TTC549 (cell line): ENCODE data around the gene GLO1.
"Not testable (repeated sequence)": the region's sequence is repeated elsewhere in the genome, so short reads cannot be mapped to it uniquely, and the experiment has no call there.

Experiments used
- FAIRE-seq: peaks from 2 replicates; lab custom pipeline; 2012; peaks lifted over from hg19 to GRCh38; lab: Jason Lieb, UNC

Gene GLO1

GRCh38 chr6:38705924-38706323 is 3.0 kb upstream of the GLO1 start:
- FAIRE-seq = no peak

- no peak for FAIRE-seq
Observed at GRCh38 chr6:38703949-38704590, 1.1 kb upstream of the GLO1 start.

- no peak for FAIRE-seq
Observed at GRCh38 chr6:38701551-38701950, 1.4 kb downstream of the GLO1 start.

- not testable (repeated sequence) for FAIRE-seq
Observed at GRCh38 chr6:38699702-38700101, 3.2 kb downstream of the GLO1 start.

- FAIRE-seq = no peak
Observed at GRCh38 chr6:38697846-38698245, 5.1 kb downstream of the GLO1 start.

- no peak for FAIRE-seq
Observed at GRCh38 chr6:38696345-38696744, 6.6 kb downstream of the GLO1 start.

- FAIRE-seq = no peak
Observed at GRCh38 chr6:38695933-38696332, 7.0 kb downstream of the GLO1 start.

GRCh38 chr6:38695227-38695900 is 7.6 kb downstream of the GLO1 start:
- FAIRE-seq = no peak

GRCh38 chr6:38688579-38689087 is 14.3 kb downstream of the GLO1 start:
- FAIRE-seq = no peak

- FAIRE-seq = no peak
Observed at GRCh38 chr6:38687549-38687948, 15.4 kb downstream of the GLO1 start.

- FAIRE-seq = no peak
Observed at GRCh38 chr6:38687043-38687353, 15.9 kb downstream of the GLO1 start.

- FAIRE-seq = no peak
Observed at GRCh38 chr6:38686270-38687042, 16.5 kb downstream of the GLO1 start.

GRCh38 chr6:38684904-38685303 is 18.0 kb downstream of the GLO1 start:
- FAIRE-seq = no peak

- FAIRE-seq = no peak
Observed at GRCh38 chr6:38684237-38684636, 18.7 kb downstream of the GLO1 start.

- FAIRE-seq = no peak
Observed at GRCh38 chr6:38681850-38682249, 21.1 kb downstream of the GLO1 start.

- FAIRE-seq = no peak
Observed at GRCh38 chr6:38679668-38680067, 23.3 kb downstream of the GLO1 start.

- FAIRE-seq = no peak
Observed at GRCh38 chr6:38678178-38678760, 24.7 kb downstream of the GLO1 start.

GRCh38 chr6:38676974-38677544 is 25.9 kb downstream of the GLO1 start:
- no peak for FAIRE-seq

GRCh38 chr6:38676236-38676973 is 26.5 kb downstream of the GLO1 start:
- FAIRE-seq = no peak

GRCh38 chr6:38673397-38674165 is 29.4 kb downstream of the GLO1 start:
- no peak for FAIRE-seq

GRCh38 chr6:38671885-38672467 is 31.0 kb downstream of the GLO1 start:
- FAIRE-seq = peak; percentile 88
